Dermis blood vessel endothelial cell (primary cell): ENCODE results near the gene SGSM2. TPM values are rescaled to one million over a fixed set of nuclear protein-coding genes. Genes with fewer than 3 reads are reported as not detected.

Experiments
- DNase-seq: peaks from one replicate; pipeline ENCODE4 v3.0.0; 2010
- total RNA-seq: library from RNA; depleted of rRNA; stranded (reverse); fragments of >200 nt; gene quantifications from 2 replicates; pipeline ENCODE4 v1.2.3, GENCODE V29; 2014

Gene SGSM2
- total RNA-seq, 1 donor from 2014 or later = 70.3 TPM

DNA sequence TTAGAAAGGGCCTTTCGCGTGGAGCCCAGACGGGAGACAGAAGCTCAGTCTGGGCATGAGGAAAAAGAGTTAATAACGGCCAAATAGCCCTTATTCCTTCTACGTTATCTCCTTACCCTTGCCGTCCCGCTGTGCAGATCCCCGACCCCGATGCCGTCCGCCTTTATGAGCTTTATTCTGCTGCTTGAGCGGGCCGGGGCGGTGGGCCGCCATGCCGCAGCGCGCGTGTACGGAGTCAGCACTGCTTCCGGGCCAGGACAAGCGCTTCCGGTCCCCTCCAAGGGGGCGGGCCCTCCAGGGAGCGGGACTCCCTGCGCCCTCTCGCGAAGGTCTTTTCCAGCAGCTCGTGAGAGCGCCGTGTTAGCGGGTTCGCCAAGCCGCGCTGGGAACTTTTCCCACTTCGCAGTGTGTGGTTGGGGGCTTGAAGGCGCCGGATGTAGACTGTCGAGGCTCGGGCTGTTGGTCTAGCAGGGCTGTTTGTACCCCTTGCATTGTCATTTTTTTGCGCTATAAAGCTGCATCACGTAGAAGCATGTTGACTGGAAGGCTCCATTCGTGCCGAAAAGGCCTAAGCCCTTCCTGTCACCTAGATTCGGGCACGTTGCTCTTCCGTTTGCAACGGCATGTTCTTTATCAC is 968 bp upstream of the SGSM2 start, which contains the start of gene TSR1:
Gene TSR1, minus strand, starts transcription at position 243 of the 637 bp plus-strand sequence. Its CDS starts 30 bp downstream, at position 213.
- DNase-seq = peak; percentile 94

DNA sequence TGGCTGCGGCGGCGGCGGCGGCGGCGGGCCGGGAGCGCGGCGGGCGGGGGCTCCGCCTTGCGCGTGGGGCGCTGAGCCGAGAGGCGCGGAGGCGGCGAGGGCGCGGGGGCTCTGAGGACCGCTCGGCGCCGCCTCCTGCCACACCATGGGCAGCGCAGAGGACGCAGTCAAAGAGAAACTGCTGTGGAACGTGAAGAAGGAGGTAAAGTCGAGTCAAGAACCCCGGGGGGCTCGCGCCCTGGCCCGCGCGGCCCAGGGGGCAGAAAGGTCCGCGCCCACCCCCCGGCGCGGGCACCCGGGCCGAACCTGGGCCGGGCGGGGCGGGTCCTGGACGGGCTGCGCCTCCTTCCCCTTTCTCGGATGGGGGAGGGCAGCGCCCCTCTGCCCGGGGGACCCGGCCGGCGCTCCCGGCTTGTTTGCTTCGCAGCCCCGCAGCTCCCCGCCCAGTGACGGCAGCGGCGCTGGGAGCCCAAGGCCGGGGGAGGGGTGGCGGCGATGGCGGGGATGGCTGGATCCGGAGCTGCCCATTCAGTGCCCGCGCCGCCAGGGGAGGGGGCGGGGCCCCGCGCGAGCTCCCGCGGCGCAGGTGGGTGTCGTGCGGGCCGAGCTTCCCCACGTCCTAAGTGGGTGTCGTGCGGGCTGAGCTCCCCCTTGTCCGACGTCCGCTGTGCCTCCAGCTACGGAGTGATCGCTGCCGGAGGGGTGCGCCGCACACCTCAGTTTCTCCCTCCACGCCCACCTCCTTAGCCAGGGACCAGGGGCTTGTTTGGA is 428 bp downstream of the SGSM2 start:
- peak; percentile 69 for DNase-seq

- peak; percentile 23 for DNase-seq
These were observed 985 bp downstream of the SGSM2 start for GRCh38 chr17:2338315-2338657.

DNA sequence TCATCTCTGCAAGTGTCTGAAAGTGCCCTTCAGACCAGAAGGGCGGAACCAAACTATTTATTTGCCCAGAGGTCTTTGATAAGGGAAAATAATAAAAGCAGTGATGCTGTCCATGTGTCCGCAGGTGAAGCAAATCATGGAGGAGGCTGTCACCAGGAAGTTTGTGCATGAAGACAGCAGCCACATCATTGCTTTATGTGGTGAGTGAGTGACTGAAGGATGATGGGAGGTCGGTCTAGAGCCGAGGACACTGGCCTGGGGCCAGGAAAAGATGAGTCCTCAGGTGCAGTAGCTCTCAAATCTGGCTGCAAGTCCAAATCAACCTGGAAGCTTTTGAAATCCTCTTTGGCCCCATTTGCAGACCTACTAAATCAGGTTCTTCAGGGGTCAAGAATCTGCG is 6.1 kb downstream of the SGSM2 start:
- no peak for DNase-seq

DNA sequence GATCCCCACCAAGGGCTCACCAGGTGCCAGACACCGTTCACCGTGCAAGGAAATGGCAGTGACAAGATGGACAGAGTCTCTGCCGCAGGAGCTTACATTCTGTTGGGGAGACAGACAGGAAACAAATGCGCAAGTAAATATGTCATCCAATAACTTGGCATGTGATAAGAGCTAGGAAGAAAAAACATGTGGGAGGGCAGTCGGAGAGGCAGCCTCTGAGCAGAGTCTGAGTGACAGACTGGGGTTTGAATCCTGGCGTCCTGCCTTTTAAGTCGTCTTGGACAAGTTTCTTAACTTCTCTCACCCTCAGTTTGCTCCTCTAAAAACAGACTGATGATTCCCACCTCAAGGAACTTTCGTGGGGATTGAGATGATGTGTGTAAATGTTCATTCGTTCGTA is 7.2 kb downstream of the SGSM2 start:
- DNase-seq = no peak

- no peak for DNase-seq
These were observed 9.2 kb downstream of the SGSM2 start for GRCh38 chr17:2346475-2346874.

DNA sequence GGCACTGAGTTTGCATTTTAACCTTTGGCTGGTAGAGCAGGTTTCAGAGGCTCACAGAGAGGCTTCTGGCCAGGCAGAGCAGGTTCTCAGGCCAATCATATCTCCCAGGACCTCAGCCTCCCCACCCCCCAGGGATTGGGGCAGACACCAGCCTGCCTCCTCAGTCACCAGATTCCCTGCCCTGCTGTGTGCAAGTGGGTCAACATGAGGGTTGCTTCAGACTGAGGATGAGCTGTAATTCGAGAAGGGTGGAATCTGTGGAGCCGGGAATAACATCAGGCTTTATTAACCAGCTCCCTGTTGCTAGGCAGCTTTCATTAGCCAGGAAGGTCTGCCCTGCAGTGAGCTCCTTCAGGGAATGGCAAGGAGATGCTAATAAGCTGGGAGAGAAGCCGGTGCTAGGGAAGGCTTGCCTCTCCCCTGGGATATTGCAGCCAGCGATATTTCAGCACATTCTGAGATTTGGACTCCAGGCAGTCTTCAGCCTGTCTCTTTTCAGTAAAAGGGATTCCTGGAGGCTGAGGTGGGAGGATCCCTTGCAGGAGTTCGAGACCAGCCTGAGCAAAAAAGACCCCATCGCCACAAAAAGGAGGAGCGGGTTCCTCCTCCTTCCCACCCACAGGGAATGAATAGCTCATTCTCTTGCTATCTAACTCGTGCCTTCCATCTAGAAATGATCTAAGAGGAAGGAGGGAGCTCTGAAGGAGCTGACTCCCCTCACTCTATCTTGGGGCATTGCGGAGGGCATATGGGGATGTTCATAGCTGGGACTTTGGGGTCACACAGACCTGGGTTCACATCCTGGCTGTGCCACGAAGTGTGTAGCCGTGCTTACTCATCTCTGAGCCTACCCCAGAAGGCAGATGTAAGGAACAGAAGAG is 10.7 kb downstream of the SGSM2 start:
- no peak for DNase-seq

DNA sequence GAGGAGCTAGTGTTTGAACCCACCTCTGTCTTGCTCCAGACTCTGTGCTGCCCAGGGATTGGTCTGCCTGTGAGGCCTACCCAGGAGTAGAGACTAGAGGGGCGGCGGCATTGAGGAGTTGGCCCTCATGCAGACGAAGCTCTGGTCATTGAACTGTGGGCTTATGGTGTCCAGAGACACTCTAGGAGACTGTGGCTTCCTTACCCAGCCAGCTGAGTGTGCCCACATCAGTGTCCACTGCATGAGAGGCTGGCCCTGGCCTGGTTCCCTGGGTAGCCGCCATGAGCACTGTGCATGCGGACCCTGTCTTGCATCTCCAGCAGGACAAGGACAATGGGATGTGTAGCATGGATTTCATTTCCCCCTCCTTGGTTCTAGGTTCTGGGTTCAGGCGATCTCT is 14.0 kb downstream of the SGSM2 start:
- no peak for DNase-seq

- no peak for DNase-seq
These were observed 17.0 kb downstream of the SGSM2 start for GRCh38 chr17:2354311-2354710.

DNA sequence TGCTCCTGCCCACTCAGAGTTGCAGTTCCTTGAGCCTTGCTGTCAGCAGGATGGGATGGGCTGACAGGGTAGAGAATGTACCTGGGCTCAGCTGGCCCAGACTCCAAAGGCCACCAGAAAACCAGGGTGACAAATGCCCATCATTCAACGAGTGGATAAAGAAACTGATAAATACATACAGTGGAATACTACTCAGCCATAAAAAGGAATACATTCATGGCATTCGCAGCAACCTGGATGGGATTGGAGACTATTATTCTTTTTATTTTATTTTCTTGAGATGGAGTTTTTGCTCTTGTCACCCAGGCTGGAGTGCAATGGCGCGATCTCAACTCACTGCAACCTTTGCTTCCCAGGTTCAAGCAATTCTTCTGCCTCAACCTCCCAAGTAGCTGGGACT is 19.9 kb downstream of the SGSM2 start:
- DNase-seq = no peak

DNA sequence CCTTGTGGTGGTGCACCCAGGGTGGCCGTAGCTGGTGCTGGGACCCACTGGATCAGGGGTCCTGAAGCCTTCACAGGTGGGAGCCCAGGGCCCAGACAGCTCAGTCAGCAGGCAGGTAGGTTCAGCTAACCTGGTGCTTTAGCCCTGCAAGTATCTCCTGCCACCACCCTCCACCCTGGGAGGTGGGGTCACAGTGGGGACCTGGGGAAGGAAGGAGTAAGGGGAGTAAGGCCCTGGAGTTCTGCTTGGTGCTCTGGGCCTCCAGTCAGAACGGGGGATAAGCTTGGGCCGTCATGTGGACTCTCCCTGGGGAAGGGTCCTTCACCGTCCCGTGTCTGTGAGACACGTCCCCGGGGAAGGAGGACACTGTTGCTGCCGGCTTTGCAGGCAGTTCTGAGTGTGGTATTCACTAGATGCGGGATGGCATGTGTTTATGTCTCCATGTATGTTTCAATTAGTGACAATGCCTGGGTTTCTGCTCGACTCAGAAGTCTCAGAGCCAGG is 20.7 kb downstream of the SGSM2 start:
- DNase-seq = no peak

GRCh38 chr17:2361010-2361760 is 23.9 kb downstream of the SGSM2 start:
- no peak for DNase-seq

DNA sequence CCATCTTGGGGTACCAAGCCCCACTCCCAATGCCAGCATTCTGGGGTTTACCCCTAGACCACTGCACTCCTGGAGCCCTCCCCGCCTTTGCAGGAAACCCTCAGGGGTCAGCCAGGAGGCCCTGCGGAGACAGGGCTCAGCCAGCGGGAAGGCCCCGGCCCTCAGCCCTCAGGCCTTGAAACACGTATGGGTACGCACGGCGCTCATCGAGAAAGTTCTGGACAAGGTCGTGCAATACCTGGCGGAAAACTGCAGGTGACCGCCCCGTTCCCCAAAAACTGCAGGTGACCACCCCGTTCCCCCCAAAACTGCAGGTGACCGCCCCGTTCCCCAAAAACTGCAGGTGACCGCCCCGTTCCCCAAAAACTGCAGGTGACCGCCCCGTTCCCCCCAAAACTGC is 24.7 kb downstream of the SGSM2 start:
- no peak for DNase-seq

- DNase-seq = no peak
These were observed 25.1 kb downstream of the SGSM2 start for GRCh38 chr17:2362416-2362815.

- no peak for DNase-seq
These were observed 25.6 kb downstream of the SGSM2 start for GRCh38 chr17:2362881-2363280.

GRCh38 chr17:2363318-2363717 is 26.0 kb downstream of the SGSM2 start:
- no peak for DNase-seq

- DNase-seq = no peak
These were observed 26.8 kb downstream of the SGSM2 start for GRCh38 chr17:2363851-2364762.

- DNase-seq = no peak
These were observed 27.4 kb downstream of the SGSM2 start for GRCh38 chr17:2364763-2365116.

GRCh38 chr17:2365132-2365531 is 27.8 kb downstream of the SGSM2 start:
- no peak for DNase-seq

GRCh38 chr17:2366747-2367494 is 29.6 kb downstream of the SGSM2 start:
- no peak for DNase-seq

DNA sequence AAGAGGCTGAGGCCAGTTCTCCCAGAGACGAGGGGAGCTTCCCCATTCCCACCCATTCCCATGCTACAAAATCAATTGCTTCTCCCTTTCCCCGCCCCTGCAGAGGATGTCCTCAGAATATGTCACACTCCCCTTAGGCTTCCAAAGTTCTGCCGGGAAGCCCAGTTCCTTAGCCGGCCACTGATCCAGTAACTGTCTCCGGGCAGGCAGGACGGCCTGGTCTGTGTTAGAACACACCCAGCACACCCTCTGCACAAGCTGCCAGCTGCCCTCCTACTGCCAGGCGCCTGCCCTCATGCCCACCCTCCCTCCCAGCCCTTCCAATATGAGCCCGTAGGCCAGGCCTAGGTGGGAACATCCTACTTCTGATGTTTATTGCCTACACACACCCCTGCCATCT is 31.1 kb downstream of the SGSM2 start:
- DNase-seq = no peak
